Embryonic facial prominence (tissue), 1 donor: Measurements from ENCODE around the gene KLHL7.
"Not testable (repeated sequence)": the region's sequence is repeated elsewhere in the genome, so short reads cannot be mapped to it uniquely, and the experiment has no call there.

Source experiments
- DNase-seq: peaks from one replicate; pipeline ENCODE4 v3.0.0-alpha.2; 2016; ENCODE audit errors: extremely low spot score

Gene KLHL7

GRCh38 chr7:23214423-23214822, 108.8 kb downstream of the KLHL7 start:
- DNase-seq, result no peak

- no peak for DNase-seq
Measured at GRCh38 chr7:23214938-23215337, 109.4 kb downstream of the KLHL7 start.

- no peak for DNase-seq
Measured at GRCh38 chr7:23216021-23216420, 110.4 kb downstream of the KLHL7 start.

- DNase-seq, result no peak
Measured at GRCh38 chr7:23218196-23218595, 112.6 kb downstream of the KLHL7 start.

- no peak for DNase-seq
Measured at GRCh38 chr7:23220690-23221305, 115.2 kb downstream of the KLHL7 start.

GRCh38 chr7:23222439-23223030, 117.0 kb downstream of the KLHL7 start:
- no peak for DNase-seq

GRCh38 chr7:23224364-23224763, 118.8 kb downstream of the KLHL7 start:
- not testable (repeated sequence) for DNase-seq

- DNase-seq, result no peak
Measured at GRCh38 chr7:23226844-23227450, 121.4 kb downstream of the KLHL7 start.
